DOHH2 (cell line): ENCODE measurements around the gene MYO18A.

Experiments used
- EZH2phosphoT487 ChIP-seq: fragments of 200-600 bp; sonication (generic); IDR thresholded peaks from 2 replicates; pipeline ENCODE4 v1.6.1; 2017; ENCODE audit warnings: borderline replicate concordance, mild to moderate bottlenecking, antibody characterized with exemption, low read length, moderate library complexity, mixed read lengths
- TF ChIP-seq, protein P1 (sequence below): fragments of 200-600 bp; sonication (generic); IDR thresholded peaks from one replicate; pipeline ENCODE4 v1.5.1; 2014; ENCODE audit warnings: antibody characterized with exemption, mild to moderate bottlenecking, low read depth, low read length; ENCODE audit not compliant: poor library complexity, severe bottlenecking

DNA sequence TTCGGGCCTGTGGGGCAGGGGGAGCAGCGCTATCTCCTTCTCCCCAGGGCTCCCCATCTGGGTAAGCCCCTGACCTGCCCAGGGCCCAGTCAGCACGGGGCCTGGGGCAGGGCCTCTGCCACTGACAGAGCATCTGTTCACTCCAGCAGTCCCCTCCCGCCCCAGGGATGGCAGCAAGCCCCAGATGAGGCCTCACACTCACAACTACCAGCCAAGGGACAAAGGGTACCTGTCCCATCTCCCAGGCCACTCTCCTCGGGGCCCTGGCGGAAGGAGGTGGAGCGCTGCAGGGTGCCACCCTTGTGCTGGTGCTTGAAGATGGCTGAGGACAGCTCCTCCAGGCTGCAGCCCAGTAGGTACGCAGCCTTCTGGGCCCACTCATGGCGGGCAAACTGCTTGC lies 64.8 kb downstream of the MYO18A start:
- TF ChIP-seq, protein P1, sequence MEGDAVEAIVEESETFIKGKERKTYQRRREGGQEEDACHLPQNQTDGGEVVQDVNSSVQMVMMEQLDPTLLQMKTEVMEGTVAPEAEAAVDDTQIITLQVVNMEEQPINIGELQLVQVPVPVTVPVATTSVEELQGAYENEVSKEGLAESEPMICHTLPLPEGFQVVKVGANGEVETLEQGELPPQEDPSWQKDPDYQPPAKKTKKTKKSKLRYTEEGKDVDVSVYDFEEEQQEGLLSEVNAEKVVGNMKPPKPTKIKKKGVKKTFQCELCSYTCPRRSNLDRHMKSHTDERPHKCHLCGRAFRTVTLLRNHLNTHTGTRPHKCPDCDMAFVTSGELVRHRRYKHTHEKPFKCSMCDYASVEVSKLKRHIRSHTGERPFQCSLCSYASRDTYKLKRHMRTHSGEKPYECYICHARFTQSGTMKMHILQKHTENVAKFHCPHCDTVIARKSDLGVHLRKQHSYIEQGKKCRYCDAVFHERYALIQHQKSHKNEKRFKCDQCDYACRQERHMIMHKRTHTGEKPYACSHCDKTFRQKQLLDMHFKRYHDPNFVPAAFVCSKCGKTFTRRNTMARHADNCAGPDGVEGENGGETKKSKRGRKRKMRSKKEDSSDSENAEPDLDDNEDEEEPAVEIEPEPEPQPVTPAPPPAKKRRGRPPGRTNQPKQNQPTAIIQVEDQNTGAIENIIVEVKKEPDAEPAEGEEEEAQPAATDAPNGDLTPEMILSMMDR, result no peak
- TF ChIP-seq EZH2phosphoT487, result no peak
